Upper lobe of right lung (tissue), 1 donor: Measurements from ENCODE around the gene CDC5L. TPM values are rescaled to one million over a fixed set of nuclear protein-coding genes. Genes with fewer than 3 reads are reported as not detected.
A peak's percentile ranks its signal among the peaks of the same experiment; 100 is the strongest.

Source experiments
- ATAC-seq: fragments of 200-7000 bp; cut with Tn5 transposase; one replicate; pipeline ENCODE4 v1.9.1; 2020; ENCODE audit warnings: mild to moderate bottlenecking, moderate library complexity
- DNase-seq: peaks from one replicate; pipeline ENCODE4 v3.0.0-alpha.2; 2020
- H3K27ac ChIP-seq: fragments of 200-600 bp; one replicate; pipeline ENCODE4 v1.8.0; 2022
- H3K27me3 ChIP-seq: fragments of 200-600 bp; one replicate; pipeline ENCODE4 v1.8.0; 2022; ENCODE audit warnings: mild to moderate bottlenecking
- H3K36me3 ChIP-seq: fragments of 200-600 bp; one replicate; pipeline ENCODE4 v1.8.0; 2022
- H3K4me1 ChIP-seq: fragments of 200-600 bp; one replicate; pipeline ENCODE4 v1.8.0; 2022
- H3K4me3 ChIP-seq: fragments of 200-600 bp; one replicate; pipeline ENCODE4 v1.8.0; 2022; ENCODE audit warnings: mild to moderate bottlenecking
- H3K9me3 ChIP-seq: fragments of 200-600 bp; one replicate; pipeline ENCODE4 v1.8.0; 2022
- CTCF ChIP-seq: fragments of 200-600 bp; IDR thresholded peaks from one replicate; pipeline ENCODE4 v1.8.0; 2022; ENCODE audit warnings: antibody characterized with exemption
- intact Hi-C: fragments of 100-400 bp; cut with DNase I; formaldehyde crosslinking; loops from one replicate; pipeline ENCODE4 v1.11.0; 2022
- total RNA-seq: library from RNA; stranded (reverse); fragmentation: NEBNext Ultra II Directional; extraction: Animal tissue kit (Norgen Biotek cat#: 25700); gene quantifications from one replicate; pipeline ENCODE4 v1.2.1, GENCODE V29; 2021
- donor health status: DM: no; HTN: yes; CAD: no; lungs with severe emphysema.

Gene CDC5L
- total RNA-seq, 1 donor from 2014 or later = 17.8 TPM

- intact Hi-C loops = no loop called here
- no peak for DNase-seq
- no peak overlapping the region for H3K27ac ChIP-seq
- H3K27me3 ChIP-seq = no peaks in the 10 kb centered on the region
- peaks cover 5% of the 10 kb centered on the region for H3K4me1 ChIP-seq
- H3K9me3 ChIP-seq = no peaks in the 10 kb centered on the region
- H3K36me3 ChIP-seq = no peaks in the 10 kb centered on the region
- H3K4me3 ChIP-seq = no peak overlapping the region
- no peak for ATAC-seq
- TF ChIP-seq CTCF = no peak
These were observed 89.9 kb downstream of the CDC5L start for GRCh38 chr6:44477293-44477894.

DNA sequence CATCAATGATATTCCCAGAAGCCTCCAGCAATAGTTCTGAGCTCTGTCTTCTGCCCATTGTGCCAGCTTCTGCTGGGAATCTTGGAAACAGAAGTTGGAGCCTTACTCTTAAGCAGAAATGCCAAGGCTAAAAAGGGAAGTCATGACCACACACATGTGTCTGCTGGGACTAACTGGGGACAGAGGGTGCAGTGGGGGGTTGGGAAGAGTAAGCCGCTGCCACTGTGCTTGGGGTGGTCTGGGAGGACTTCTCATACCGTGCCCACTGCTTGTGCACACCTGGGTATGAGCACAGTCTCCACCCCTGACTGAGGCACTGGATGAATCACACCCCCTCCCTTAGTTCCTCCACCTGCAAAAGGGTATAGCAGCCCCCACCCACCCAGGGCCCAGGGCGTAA, 90.7 kb downstream of the CDC5L start:
- no peaks in the 10 kb centered on the region for H3K9me3 ChIP-seq
- ATAC-seq = peak; percentile 41
- H3K36me3 ChIP-seq = no peaks in the 10 kb centered on the region
- DNase-seq = no peak
- TF ChIP-seq CTCF = no peak
- intact Hi-C loops = no loop called here
- peaks cover 5% of the 10 kb centered on the region for H3K4me1 ChIP-seq
- H3K4me3 ChIP-seq = no peak overlapping the region
- H3K27ac ChIP-seq = no peak overlapping the region
- H3K27me3 ChIP-seq = no peaks in the 10 kb centered on the region

DNA sequence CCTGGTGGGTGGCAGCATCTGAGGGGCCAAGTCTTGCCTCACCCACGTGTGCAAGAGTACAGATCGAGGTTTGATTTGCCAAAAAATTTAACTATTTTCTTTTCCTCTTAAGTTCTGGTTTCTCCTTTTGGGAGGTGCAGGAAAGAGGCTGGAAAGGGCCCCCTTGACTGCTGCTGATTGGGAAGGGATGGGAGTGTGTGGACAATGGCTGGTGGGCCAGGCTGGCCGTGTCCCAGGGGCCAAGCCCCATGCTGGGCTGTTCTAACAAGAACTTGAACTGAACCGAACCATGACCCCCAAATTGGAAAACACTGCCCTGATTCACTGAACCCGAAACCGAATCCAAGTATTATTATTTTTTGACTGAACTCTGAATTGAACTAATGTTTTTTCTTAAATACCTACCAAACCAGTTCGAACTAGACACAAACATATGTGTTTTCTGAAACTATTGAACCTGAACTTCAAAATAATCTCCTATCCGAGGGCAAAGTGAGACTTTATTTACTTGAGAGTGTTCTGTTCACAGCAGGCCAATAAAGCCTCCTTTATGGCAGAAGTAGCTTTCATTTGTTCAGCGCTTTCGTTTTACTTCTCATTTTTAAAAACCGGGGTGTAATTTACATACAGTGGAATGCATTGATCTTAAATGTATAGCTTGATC, 91.2 kb downstream of the CDC5L start:
- Histone ChIP-seq H3K27ac (no peak overlapping the region), H3K27me3 (no peaks in the 10 kb centered on the region), H3K4me3 (no peak overlapping the region), H3K36me3 (no peaks in the 10 kb centered on the region), H3K4me1 (peaks cover 5% of the 10 kb centered on the region), H3K9me3 (no peaks in the 10 kb centered on the region)
- DNase-seq (no peak), ATAC-seq (no peak)
- TF ChIP-seq CTCF = no peak
- intact Hi-C loops = no loop called here

GRCh38 chr6:44480097-44480541, 92.6 kb downstream of the CDC5L start:
- Histone ChIP-seq H3K27ac (no peak overlapping the region), H3K9me3 (no peaks in the 10 kb centered on the region)
- intact Hi-C loops = no loop called here

DNA sequence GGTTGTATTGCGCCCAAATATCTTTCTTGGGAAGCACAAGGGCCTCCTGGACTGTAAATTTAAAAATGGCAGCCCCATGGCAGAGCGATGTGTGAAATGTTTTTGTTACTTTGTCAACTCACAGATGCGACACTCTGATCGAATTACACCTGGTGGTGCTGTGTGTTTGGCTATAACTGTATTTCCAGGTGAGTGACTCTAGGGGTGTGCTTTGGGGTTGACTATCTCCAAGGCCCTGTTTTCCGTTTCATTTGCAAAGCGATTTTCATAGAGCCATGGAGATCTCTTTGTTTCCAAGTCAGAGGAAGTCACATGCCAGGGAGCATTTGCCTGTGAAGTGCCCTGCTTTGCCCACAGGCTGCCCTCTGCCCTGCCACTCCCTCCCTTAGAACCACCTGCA, 93.5 kb downstream of the CDC5L start:
- intact Hi-C loops = no loop called here
- no peak for TF ChIP-seq CTCF
- H3K4me1 ChIP-seq = peaks cover 2% of the 10 kb centered on the region
- H3K27me3 ChIP-seq = no peaks in the 10 kb centered on the region
- H3K9me3 ChIP-seq = no peaks in the 10 kb centered on the region
- DNase-seq (no peak), ATAC-seq (no peak)
- no peaks in the 10 kb centered on the region for H3K36me3 ChIP-seq
- H3K27ac ChIP-seq = no peak overlapping the region
- no peak overlapping the region for H3K4me3 ChIP-seq

More at GRCh38 chr6:44480097-44480541, 92.6 kb downstream of the CDC5L start:
- TF ChIP-seq CTCF = no peak
- H3K27me3 ChIP-seq = no peaks in the 10 kb centered on the region
- H3K4me3 ChIP-seq = no peak overlapping the region
- peaks cover 5% of the 10 kb centered on the region for H3K4me1 ChIP-seq
- DNase-seq (no peak), ATAC-seq (no peak)
- no peaks in the 10 kb centered on the region for H3K36me3 ChIP-seq
